Measurements from ENCODE around the gene RCC1.

RCC1 gene

GRCh38 chr1:28501925-28502324 lies 3.9 kb upstream of the RCC1 start:
- POLR2A ChIA-PET (ENCODE audit: low non-redundant PET), result no interaction called here
- H3K27ac ChIP-seq, result no peak overlapping the region
- DNase-seq (ENCODE audit: low spot score), result no peak
- CTCF ChIA-PET, result no interaction called here
- TF ChIP-seq, protein P1, sequence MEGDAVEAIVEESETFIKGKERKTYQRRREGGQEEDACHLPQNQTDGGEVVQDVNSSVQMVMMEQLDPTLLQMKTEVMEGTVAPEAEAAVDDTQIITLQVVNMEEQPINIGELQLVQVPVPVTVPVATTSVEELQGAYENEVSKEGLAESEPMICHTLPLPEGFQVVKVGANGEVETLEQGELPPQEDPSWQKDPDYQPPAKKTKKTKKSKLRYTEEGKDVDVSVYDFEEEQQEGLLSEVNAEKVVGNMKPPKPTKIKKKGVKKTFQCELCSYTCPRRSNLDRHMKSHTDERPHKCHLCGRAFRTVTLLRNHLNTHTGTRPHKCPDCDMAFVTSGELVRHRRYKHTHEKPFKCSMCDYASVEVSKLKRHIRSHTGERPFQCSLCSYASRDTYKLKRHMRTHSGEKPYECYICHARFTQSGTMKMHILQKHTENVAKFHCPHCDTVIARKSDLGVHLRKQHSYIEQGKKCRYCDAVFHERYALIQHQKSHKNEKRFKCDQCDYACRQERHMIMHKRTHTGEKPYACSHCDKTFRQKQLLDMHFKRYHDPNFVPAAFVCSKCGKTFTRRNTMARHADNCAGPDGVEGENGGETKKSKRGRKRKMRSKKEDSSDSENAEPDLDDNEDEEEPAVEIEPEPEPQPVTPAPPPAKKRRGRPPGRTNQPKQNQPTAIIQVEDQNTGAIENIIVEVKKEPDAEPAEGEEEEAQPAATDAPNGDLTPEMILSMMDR (conservative IDR thresholded peaks at IDR 0.05; ENCODE audit: low read depth), result no peak

GRCh38 chr1:28503117-28503516 lies 2.7 kb upstream of the RCC1 start:
- no peak for DNase-seq (ENCODE audit: low spot score)
- ChIA-PET CTCF (interaction anchor here (0.7 kb wide), 1 partner anchor 20 kb away, joined by 4 read pairs; no protein-coding TSS in a partner anchor), POLR2A (ENCODE audit: low non-redundant PET) (no interaction called here)
- TF ChIP-seq, protein P1 (conservative IDR thresholded peaks at IDR 0.05; ENCODE audit: low read depth), result no peak
- no peak overlapping the region for H3K27ac ChIP-seq

GRCh38 chr1:28506907-28507246 lies 1.0 kb downstream of the RCC1 start:
- H3K27ac ChIP-seq, result peak overlapping the region; percentile 97
- POLR2A ChIA-PET (ENCODE audit: low non-redundant PET), result interaction anchor here (0.7 to 0.8 kb wide), 3 partner anchors 26 to 487 kb away, joined by 3 to 8 read pairs (median 3); no protein-coding TSS in a partner anchor
- TF ChIP-seq, protein P1 (conservative IDR thresholded peaks at IDR 0.05; ENCODE audit: low read depth), result no peak
- DNase-seq (ENCODE audit: low spot score), result no peak
- CTCF ChIA-PET, result no interaction called here

DNA sequence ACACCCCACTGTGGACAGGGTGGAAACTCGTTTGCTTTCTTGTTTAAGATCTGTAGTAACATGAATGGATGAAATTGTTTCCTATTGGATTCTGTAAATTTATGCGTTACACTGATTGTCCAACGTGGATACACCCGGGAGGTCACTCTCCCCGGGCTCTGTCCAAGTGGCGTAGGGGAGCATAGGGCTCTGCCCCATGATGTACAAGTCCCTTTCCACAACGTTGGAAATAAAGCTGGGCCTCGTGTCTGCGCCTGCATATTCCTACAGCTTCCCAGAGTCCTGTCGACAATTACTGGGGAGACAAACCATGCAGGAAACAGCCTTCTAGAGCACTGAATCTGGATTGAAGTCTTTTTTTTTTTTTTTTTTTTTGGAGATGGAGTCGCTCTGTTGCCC lies 1.4 kb downstream of the RCC1 start:
- ChIA-PET CTCF (no interaction called here), POLR2A (ENCODE audit: low non-redundant PET) (interaction anchor here (0.7 kb wide), 3 partner anchors 25 to 487 kb away, joined by 3 to 15 read pairs (median 8); no protein-coding TSS in a partner anchor)
- TF ChIP-seq, protein P1 (conservative IDR thresholded peaks at IDR 0.05; ENCODE audit: low read depth), result no peak
- DNase-seq (ENCODE audit: low spot score), result no peak
- H3K27ac ChIP-seq, result peak overlapping the region; percentile 97

DNA sequence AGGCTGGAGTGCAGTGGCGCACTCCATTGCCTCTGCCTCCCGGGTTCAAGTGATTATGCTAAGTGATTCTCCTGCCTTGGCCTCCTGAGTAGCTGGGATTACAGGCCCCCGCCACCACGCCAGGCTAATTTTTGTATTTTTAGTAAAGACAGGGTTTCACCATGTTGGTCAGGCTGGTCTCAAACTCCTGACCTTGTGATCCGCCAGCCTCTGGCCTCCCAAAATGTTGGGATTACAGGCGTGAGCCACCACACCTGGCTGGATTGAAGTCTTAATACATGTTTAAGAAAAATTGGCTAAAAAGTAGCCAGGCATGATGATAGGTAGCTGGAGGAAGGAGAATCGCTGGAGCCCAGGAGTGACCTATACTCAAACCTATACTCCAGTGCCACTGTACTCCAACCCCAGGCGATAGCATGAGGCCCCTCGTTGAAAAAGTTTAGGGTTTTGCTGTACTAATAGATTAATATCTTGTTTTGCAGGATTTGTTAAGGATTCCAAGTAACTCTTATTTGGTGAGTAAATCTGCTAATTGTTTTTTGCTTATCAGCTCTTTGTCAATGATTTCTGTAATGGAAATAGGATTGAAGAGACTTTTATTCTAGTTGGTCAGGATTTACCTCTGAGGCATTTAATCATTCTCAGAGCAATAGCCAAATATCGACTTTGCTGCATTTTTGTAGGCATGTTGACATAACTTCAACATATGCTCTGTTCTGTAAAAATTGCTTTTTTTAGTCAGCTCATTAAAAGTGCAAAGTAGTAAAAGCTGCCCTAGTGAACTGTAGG lies 2.0 kb downstream of the RCC1 start:
- ChIA-PET CTCF (interaction anchor here (0.6 kb wide), 1 partner anchor 148 kb away, joined by 3 read pairs; no protein-coding TSS in a partner anchor), POLR2A (ENCODE audit: low non-redundant PET) (interaction anchor here (0.7 kb wide), 1 partner anchor 90 kb away, joined by 15 read pairs; no protein-coding TSS in a partner anchor)
- peak overlapping the region; percentile 97 for H3K27ac ChIP-seq
- TF ChIP-seq, protein P1 (conservative IDR thresholded peaks at IDR 0.05; ENCODE audit: low read depth), result no peak
- no peak for DNase-seq (ENCODE audit: low spot score)

DNA sequence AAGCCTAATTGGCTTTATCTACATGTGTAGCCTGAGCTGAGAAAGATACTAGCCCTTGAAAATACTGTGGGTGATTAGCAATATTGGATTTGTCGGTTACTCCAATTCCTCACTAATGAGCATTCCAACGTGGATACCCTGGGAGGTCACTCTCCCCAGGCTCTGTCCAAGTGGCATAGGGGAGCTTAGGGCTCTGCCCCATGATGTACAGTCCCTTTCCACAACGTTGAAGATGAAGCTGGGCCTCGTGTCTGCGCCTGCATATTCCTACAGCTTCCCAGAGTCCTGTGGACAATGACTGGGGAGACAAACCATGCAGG lies 2.6 kb downstream of the RCC1 start:
- no peak for DNase-seq (ENCODE audit: low spot score)
- H3K27ac ChIP-seq, result peak overlapping the region; percentile 97
- ChIA-PET CTCF (no interaction called here), POLR2A (ENCODE audit: low non-redundant PET) (no interaction called here)
- TF ChIP-seq, protein P1 (conservative IDR thresholded peaks at IDR 0.05; ENCODE audit: low read depth), result no peak
